Stomach (tissue), 9 donors: ENCODE data around the gene GAS6. TPM values are rescaled to one million over a fixed set of nuclear protein-coding genes. Genes with fewer than 3 reads are reported as not detected.

Experiments used
- DNase-seq, 2 donors: peaks; one replicate each; pipeline versions ENCODE4 v3.0.0 to v3.0.0-alpha.2; 2013 to 2019
- H3K27ac ChIP-seq, 5 donors: fragments of 200-600 bp in 4 of 5; sonication (generic) in 4 of 5; one replicate each; pipeline ENCODE4 v1.5.1; 2013 to 2019; ENCODE audit warnings: mild to moderate bottlenecking in 1 of 5, moderate library complexity in 1 of 5
- H3K27me3 ChIP-seq, 3 donors: fragments of 200-600 bp; sonication (generic); one replicate each; pipeline ENCODE4 v1.5.1; 2017 to 2019; ENCODE audit warnings: mixed run types in 1 of 3
- H3K36me3 ChIP-seq, 4 donors: fragments of 200-600 bp; sonication (generic); 1 replicate in 3 of 4; 2 replicates in 1 of 4; pipeline ENCODE4 v1.5.1; 2016 to 2019
- H3K4me1 ChIP-seq, 4 donors: fragments of 200-600 bp; sonication (generic); one replicate each; pipeline ENCODE4 v1.5.1; 2016 to 2019
- H3K4me3 ChIP-seq, 4 donors: fragments of 200-600 bp; sonication (generic) in 3 of 4; one replicate each; pipeline ENCODE4 v1.5.1; 2016 to 2019; ENCODE audit warnings: mild to moderate bottlenecking in 1 of 4
- H3K9me3 ChIP-seq, 4 donors: fragments of 200-600 bp; sonication (generic); one replicate each; pipeline ENCODE4 v1.5.1; 2016 to 2019
- CTCF ChIP-seq, 7 experiments: fragments of 450-650 bp in 4 of 7; fragments of 200-600 bp in 3 of 7; sonication (generic) in 3 of 7; IDR thresholded peaks; one replicate each; pipeline ENCODE4 v1.5.1; 2016 to 2019; ENCODE audit warnings: antibody characterized with exemption in 7 of 7, control low read depth in 2 of 7, mild to moderate bottlenecking in 1 of 7
- EP300 ChIP-seq: sonication (generic); formaldehyde crosslinking; IDR thresholded peaks from one replicate; pipeline ENCODE4 v1.6.1; 2017; ENCODE audit warnings: antibody characterized with exemption
- POLR2A ChIP-seq, 4 donors: fragments of 450-650 bp; IDR thresholded peaks; one replicate each; pipeline ENCODE4 v1.6.1; 2016; ENCODE audit warnings: antibody characterized with exemption in 4 of 4, control low read depth in 2 of 4, mild to moderate bottlenecking in 1 of 4, moderate library complexity in 1 of 4
- POLR2AphosphoS5 ChIP-seq, 3 donors: sonication (generic); formaldehyde crosslinking; IDR thresholded peaks; one replicate each; pipeline ENCODE4 v1.6.1; 2016; ENCODE audit warnings: antibody characterized with exemption in 3 of 3
- WGBS, 5 donors: extraction: QIAGEN DNeasy Blood & Tissue Kit in 3 of 5; methylation state at CpG; one replicate each; pipeline versions ENCODE4 v1.1.5 to v1.1.7; 2013 to 2018; 5-methylcytosine and 5-hydroxymethylcytosine counted together
- intact Hi-C: fragments of 100-400 bp; cut with DNase I; formaldehyde crosslinking; loops from one replicate; pipeline ENCODE4 v1.15.1; 2023; ENCODE audit warnings: low total_unique reads
- polyA plus RNA-seq, 3 donors: library from polyadenylated mRNA; stranded (reverse); fragments of 200-250 nt; gene quantifications; one replicate each; pipeline ENCODE4 v1.2.3, GENCODE V29; 2013
- total RNA-seq, 5 donors: library from RNA; depleted of rRNA; stranded (reverse); fragments of >200 nt; gene quantifications; one replicate each; pipeline versions ENCODE4 v1.1.0 to v1.2.3, GENCODE V29; 2014 to 2016
- donor health status: healthy with polysubstance abuse.
- donor health status: Bipolar disorder and iron deficiency.
- donor health status: healthy.

The GAS6 gene
- total and polyA plus RNA-seq, 8 donors: 31.4 to 409 (median 92.9) TPM

GRCh38 chr13:113904411-113904810, 40.5 kb upstream of the GAS6 start:
- TF ChIP-seq CTCF (IDR thresholded peaks at IDR 0.05): peak in 5 of 7 experiments; percentile 32 to 81 (median 65)
- peak in 1 of 3 donors; percentile 19 for TF ChIP-seq POLR2AphosphoS5 (IDR thresholded peaks at IDR 0.05)
- TF ChIP-seq POLR2A (IDR thresholded peaks at IDR 0.05): no peak
- no peak for TF ChIP-seq EP300
- H3K27ac ChIP-seq: peak overlapping the region in 2 of 5 donors; percentile 36 to 50
- no peaks in the 10 kb centered on the region for H3K36me3 ChIP-seq
- 16 to 49% (median 40%) methylated on average over 8 of the region's 8 CpGs for WGBS, 5 donors
- intact Hi-C loops: loop anchor here (10.0 kb wide), 1 partner anchor 90 kb away; no protein-coding TSS in a partner anchor
- peaks cover 0 to 12% (median 0%) of the 10 kb centered on the region in 3 donors for H3K27me3 ChIP-seq
- H3K4me1 ChIP-seq: peaks cover 6 to 19% (median 11%) of the 10 kb centered on the region in 4 donors
- peak; percentile 54 to 67 for DNase-seq
- no peaks in the 10 kb centered on the region for H3K9me3 ChIP-seq
- no peak overlapping the region for H3K4me3 ChIP-seq

GRCh38 chr13:113903912-113904311, 40.0 kb upstream of the GAS6 start:
- H3K27me3 ChIP-seq: peaks cover 0 to 10% (median 0%) of the 10 kb centered on the region in 3 donors
- H3K36me3 ChIP-seq: no peaks in the 10 kb centered on the region
- 78 to 93% (median 81%) methylated on average over 9 of the region's 9 CpGs for WGBS, 5 donors
- DNase-seq: peak in 1 of 2 donors; percentile 11
- intact Hi-C loops: loop anchor here (10.0 kb wide), 1 partner anchor 89 kb away; no protein-coding TSS in a partner anchor
- H3K4me3 ChIP-seq: no peak overlapping the region
- TF ChIP-seq CTCF (IDR thresholded peaks at IDR 0.05) (no peak), POLR2AphosphoS5 (IDR thresholded peaks at IDR 0.05) (no peak), EP300 (no peak), POLR2A (IDR thresholded peaks at IDR 0.05) (no peak)
- H3K27ac ChIP-seq: peak overlapping the region in 4 of 5 donors; percentile 36 to 50 (median 42)
- peaks cover 6 to 19% (median 11%) of the 10 kb centered on the region in 4 donors for H3K4me1 ChIP-seq
- H3K9me3 ChIP-seq: no peaks in the 10 kb centered on the region

GRCh38 chr13:113902986-113903775, 39.3 kb upstream of the GAS6 start:
- H3K9me3 ChIP-seq: no peaks in the 10 kb centered on the region
- H3K36me3 ChIP-seq: no peaks in the 10 kb centered on the region
- intact Hi-C loops: loop anchor here (10.0 kb wide), 1 partner anchor 88 kb away; no protein-coding TSS in a partner anchor
- peaks cover 0 to 5% (median 0%) of the 10 kb centered on the region in 3 donors for H3K27me3 ChIP-seq
- DNase-seq: peak in 1 of 2 donors; percentile 25
- H3K27ac ChIP-seq: peak overlapping the region in 4 of 5 donors; percentile 36 to 50 (median 42)
- no peak for TF ChIP-seq CTCF (IDR thresholded peaks at IDR 0.05)
- TF ChIP-seq POLR2A (IDR thresholded peaks at IDR 0.05): no peak
- no peak for TF ChIP-seq EP300
- no peak for TF ChIP-seq POLR2AphosphoS5 (IDR thresholded peaks at IDR 0.05)
- no peak overlapping the region for H3K4me3 ChIP-seq
- peaks cover 3 to 17% (median 8%) of the 10 kb centered on the region in 4 donors for H3K4me1 ChIP-seq
- 80 to 84% (median 84%) methylated on average over 20 of the region's 20 CpGs for WGBS, 5 donors

- Histone ChIP-seq H3K27ac (no peak overlapping the region), H3K4me3 (no peak overlapping the region), H3K9me3 (no peaks in the 10 kb centered on the region), H3K27me3 (peaks cover 0 to 6% (median 0%) of the 10 kb centered on the region in 3 donors), H3K4me1 (peaks cover 0 to 10% (median 3%) of the 10 kb centered on the region in 4 donors), H3K36me3 (no peaks in the 10 kb centered on the region)
- intact Hi-C loops: loop anchor here (10.0 kb wide), 1 partner anchor 88 kb away; no protein-coding TSS in a partner anchor
- TF ChIP-seq POLR2AphosphoS5 (IDR thresholded peaks at IDR 0.05) (no peak), EP300 (no peak), POLR2A (IDR thresholded peaks at IDR 0.05) (no peak), CTCF (IDR thresholded peaks at IDR 0.05) (no peak)
- WGBS, 5 donors: 60 to 71% (median 63%) methylated on average over 2 of the region's 2 CpGs
- no peak for DNase-seq
Observed at GRCh38 chr13:113902481-113902880, 38.6 kb upstream of the GAS6 start.
